GM19240 (cell line): ENCODE data around the gene MAPK8.
A peak's percentile ranks its signal among the peaks of the same experiment; 100 is the strongest.
"Not testable (repeated sequence)": the region's sequence is repeated elsewhere in the genome, so short reads cannot be mapped to it uniquely, and the experiment has no call there.

Experiments
- DNase-seq: peaks from one replicate; pipeline ENCODE4 v3.0.0; 2011; ENCODE audit warnings: low spot score; ENCODE audit not compliant: insufficient read length

The MAPK8 gene

DNA sequence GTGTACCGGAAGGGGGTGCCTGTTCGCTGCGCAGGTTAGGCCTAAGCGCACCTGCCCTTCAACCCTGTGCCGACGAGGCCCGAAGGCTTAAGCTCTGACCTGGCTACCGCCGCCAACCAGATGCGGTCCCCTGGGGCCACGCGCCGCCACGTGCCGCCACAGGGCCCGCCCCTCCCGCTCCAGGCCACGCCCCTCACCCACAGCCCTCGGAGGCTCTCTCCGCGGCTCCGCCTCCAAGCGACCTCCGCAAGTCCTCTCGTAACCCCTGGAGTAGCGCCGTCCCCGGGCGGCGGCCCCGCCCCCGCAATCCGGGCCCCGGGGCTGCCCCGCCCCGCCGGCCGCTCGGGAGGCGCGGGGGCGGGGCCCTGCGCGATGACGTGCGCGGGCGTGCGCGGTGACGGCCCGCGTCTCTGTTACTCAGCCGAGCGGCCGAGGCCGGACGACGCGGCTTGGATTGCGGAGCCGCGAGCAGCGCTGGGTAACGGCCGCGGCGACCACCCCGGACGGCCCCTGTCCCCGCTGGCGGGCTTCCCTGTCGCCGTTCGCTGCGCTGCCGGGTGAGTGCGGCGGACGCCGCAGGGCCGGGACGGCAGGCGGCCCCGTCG is at the start of gene MAPK8:
Gene MAPK8, plus strand, starts transcription at position 413 of the 605 bp plus-strand sequence. CDS start 94,984 bp downstream, outside the sequence.
- DNase-seq: peak; percentile 98

DNA sequence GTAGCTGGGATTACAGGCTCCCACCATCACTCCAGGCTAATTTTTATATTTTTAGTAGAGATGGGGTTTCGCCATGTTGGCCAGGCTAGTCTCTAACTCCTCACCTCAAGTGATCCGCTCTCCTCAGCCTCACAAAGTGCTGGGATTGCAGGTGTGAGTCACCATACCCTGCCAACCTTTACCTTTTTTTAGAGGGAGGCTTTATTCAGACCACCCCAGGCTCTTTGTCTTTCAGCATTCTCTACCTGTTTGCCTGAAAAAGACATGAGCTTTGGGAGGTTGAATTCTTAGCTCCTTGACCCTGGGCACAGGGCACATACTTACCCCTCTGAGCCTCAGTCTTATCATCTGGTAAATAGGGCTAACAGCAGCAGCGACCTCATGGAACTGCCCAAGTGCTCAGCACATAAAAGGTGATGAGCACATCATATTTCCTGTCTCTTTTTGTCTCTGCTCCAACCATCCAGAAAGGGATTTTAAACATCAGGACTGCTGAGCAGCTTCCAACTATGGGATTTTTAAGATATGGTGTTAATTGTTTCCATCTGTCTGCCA is 49.0 kb upstream of the MAPK8 start:
- no peak for DNase-seq

DNA sequence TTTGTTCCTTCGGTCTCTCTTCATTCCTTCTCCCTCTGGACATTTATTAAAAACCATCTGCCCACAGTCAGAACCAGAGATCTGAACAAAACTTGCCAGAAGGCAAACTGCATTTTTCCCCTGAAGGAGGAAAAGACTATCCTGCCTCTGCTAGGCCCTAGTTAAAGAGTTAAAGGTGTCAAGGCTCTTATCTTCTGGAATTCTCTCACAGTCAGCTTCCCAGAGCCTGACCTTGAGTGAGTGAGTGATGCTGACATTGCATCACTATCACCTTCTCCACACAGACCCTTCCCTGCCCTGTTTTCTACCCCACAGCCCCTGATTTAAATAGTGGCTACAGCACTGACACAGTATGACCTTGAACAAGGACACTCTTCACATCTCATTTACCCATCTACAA is 48.4 kb upstream of the MAPK8 start:
- no peak for DNase-seq

DNA sequence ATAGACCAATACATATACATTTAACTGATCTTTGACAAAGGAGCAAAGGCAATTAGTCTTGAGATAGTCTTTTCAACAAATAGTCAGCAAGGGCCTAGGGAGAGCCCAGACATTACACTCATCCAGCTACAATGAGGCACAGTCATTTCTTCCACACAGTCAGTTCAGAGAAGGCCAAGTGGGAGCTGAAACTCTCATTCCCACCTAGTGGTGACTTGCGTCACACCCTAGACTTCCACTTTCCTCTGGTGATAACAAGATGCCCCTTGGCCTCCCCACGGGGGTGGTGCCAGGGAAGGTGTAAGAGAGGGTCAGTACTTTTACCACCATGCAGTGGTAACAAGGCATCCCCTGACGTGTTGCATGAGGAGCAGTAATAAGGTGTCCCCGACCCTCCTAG is 39.9 kb upstream of the MAPK8 start:
- no peak for DNase-seq

DNA sequence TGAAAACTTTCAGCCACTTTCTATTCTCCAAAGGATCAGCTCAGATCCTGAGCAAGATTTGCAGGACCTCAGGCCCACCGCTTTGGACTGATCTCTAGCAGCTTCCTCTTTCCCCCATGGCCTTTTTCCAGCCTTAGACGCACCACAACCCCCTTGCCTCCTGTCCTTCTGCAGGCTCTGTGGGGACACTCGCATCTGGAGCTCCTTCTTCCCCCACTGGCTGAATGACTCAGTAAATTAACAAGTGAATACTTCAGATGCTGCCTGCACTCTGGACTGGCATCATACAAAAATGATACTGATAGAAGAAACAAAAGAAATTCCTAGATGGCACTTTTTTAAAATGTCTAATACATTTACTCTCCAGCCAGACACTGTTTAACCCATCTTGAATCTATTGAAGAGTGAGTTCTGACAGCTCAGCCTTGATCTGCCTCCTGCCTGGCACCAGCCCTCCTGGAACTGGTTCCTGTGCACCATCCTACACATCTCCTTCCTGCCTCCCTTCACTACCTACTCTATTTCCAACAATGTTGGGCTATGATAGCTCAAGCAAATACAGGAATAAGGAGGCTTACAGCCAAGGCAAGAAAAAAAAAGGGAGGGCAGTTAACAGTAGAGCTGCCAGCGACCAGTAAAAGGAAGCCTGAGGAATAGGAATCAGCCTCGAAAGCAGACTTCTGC is 35.3 kb upstream of the MAPK8 start:
- no peak for DNase-seq

DNA sequence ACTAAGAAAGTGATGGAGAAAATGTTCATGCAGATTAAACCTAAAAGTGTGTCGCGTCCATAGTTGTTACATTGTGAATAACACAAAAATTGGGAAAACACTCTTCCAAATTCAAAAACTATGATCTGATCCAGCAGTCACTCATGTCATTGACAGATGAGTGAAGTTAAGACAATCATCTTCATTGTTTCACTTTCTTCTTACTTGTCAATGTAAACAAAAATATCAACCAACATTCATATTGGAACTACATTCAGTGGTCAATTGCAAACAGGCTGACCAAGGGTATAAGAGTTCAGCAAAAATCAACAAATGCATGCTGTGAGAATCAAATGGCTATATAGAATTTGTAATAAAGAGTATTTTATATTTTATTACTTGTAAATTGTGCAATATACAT is 33.8 kb upstream of the MAPK8 start:
- no peak for DNase-seq

DNA sequence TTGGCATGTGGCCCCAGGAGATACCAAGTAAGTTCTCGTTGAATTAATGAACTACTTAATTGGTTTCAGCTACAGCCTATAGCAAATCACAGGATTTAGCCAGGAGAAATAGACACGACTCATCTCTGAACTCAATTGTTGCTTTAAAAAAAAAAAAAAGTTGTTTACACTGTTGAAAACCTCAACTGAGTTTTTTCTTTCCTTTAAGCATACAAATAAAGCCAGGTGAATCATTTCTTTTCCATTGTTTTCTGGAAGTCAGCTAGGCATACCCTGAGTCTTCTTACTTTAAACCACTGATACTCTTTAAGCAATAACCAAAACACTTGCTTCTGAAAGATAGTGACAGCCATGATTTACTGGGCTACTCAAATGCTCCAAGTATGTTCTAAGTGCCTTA is 32.7 kb upstream of the MAPK8 start:
- no peak for DNase-seq

DNA sequence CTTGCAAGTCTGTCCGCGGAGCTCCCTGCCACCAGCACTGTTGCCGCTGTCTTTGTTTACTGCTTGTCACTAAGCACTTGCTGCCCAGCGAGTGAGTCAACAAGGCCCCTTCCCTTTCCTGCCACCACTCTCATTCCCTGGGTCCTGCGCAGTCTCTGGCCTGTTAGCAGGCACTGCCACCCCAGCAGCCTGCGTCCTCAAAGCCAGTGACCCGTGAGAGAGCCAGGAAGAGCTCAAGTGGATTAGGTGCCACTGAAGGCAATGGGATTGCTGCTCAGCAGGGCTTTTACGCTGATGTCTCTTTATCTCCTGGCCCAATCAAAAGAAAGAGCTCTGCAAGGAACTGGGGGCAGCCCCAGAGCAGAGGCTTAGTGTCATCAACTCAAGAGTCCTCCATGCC is 31.8 kb upstream of the MAPK8 start, which contains the start of gene FRMPD2:
Gene FRMPD2, minus strand, starts transcription at position 61 of the 400 bp plus-strand sequence. CDS start 129 bp downstream, outside the sequence.
- DNase-seq: no peak

DNA sequence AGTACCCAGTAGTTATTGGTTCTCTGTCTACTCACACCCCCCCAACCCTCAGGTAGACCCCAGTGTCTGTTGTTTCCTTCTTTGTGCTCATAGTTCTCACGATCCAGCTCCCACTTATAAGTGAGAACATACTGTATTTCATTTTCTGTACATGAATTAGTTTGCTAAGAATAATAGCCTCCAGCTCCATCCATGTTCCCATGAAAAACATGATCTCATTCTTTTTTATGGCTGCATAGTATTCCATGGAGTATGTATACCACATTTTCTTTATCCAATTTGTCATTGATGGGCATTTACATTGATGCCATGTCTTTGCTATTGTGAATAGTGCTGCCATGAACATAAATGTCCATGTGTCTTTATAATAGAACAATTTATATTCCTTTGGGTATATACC is 29.4 kb upstream of the MAPK8 start:
- no peak for DNase-seq

DNA sequence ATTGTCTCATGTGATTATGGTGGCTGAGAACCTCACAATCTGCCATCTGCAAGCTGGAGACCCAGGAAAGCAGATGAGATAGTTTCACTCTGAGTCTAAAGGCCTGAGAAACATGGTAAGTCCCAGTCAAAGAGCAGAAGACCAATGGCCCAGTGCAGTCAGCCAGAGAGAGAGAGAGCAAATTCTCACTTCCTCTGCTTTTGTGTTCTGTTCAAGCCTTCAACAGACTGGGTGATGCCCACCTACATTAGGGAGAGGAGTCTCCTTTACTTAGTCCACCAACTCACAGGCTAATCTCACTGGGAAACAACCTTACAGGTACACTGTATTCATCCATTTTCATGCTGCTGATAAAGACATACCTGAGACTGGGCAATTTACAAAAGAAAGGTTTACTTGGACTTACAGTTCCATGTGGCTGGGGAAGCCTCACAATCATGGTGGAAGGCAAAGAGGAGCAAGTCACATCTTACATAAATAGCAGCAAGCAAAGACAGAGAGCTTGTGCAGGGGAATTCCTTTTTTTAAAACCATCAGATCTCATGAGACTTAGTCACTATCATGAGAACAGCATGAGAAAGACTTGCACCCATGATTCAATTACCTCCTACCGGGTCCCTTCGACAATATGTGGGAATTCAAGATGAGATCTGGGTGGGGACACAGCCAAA is 27.3 kb upstream of the MAPK8 start:
- DNase-seq: no peak

DNA sequence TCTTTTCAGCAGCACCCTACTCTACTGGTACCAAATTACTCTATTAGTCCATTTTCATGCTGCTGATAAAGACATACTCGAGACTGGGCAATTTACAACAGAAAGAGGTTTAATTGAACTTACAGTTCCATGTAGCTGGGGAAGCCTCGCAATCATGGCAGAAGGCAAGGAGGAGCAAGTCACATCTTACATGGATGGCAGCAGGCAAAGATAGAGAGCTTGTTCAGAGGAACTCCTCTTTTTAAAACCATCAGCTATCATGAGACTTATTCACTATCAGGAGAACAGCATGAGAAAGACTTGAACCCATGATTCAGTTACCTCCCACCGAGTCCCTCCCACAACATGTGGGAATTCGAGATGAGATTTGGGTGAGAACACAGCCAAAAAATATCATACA is 24.8 kb upstream of the MAPK8 start:
- not testable (repeated sequence) for DNase-seq

DNA sequence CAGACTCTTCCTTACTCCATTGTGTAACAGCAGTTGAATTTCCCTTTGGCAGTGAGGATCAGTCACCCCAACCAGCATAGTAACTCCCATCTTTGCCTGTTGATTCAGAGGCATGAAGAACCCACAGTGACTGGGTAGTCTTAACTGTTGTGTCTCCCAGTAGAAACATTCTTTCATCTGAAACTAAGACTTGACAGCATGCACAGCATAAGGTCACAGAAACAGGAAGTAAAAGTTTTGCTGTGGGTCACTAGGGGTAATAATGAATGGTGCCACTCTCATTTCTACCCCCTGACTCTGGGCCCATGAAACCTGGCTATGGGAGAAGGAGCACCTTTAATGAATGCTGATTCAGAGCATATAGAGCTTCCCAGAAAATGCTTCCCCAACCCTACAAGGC is 23.6 kb upstream of the MAPK8 start:
- no peak for DNase-seq

DNA sequence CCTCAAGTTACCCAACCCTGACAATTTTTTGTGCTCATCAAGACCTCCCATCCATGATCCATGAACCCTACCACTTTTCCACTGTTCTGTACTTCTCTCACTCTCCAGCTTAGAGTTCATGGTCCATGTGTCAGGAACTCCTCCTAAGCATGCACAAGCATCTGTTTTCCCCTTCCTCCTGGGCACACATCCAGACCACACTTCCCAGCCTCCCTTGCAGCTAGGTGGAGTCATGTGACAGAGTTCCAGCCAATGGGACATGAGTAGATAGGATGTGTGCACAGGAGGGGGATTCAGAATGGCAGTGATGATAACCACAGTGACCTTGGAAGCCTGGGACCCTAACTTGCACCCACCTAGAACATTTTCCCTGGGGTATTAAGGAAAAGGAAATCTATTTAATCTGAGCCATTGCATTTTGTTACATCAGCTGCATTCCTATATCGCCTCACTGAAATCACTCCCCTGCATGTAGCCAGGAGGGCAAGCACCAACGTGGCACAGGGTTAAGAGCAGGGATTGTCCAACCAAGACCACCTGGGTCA is 22.4 kb upstream of the MAPK8 start:
- no peak for DNase-seq

DNA sequence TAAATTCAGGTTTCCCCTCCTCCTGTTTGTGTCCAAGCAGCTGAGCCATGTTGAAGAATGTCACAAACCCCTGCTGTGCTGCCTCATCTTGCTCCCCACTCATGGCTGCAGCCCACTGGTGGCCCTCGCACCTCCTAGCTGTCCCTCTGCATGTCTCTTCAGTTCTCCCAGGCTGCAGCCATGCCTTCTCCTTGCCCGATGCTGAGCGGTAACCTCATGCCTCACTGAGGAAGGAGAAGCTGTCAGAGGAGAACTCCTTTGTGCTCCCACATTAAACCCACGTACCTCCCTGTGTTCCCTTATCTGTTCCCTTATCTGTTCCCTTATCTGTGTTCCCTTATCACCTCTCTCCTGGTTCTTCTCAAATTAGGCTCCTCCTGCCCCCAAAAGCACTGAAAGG is 21.7 kb upstream of the MAPK8 start:
- DNase-seq: no peak

DNA sequence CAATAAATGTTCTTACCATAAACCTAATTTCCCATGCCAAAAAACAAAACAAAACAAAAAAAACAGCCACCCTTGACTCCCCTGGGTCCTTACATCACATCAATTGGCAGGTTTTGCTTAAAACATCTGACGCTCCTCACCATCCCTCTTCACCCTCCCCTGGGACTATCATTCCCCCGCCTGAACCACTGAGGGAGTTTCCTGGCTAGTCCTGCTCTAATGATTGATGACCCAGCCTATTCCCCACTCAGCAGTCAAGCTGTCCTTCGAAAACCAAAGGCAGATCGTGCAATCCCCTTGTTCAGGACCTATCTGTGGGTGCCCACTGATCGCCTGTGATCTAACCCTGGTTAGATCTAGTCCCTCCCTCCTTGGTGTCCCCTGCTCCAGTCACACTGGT is 20.8 kb upstream of the MAPK8 start:
- DNase-seq: no peak

DNA sequence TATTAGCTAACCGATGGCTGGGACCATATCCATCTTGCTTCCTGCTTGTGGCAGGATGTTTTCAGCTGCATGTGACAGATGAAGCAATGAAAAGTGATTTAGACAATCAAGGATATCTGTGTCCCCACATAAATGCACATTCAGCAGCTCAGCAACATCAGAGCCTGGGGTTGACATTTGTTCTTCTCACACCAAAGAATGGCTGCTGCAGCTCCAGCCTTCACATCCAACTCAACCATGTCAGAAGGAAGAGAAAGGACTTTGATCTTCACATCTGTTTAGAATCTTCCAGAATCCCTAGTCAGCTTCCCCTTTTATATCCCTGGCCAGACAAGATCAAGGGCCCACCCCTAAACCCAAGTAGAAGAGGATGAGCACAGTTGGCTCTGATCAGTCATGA is 20.1 kb upstream of the MAPK8 start:
- no peak for DNase-seq

DNA sequence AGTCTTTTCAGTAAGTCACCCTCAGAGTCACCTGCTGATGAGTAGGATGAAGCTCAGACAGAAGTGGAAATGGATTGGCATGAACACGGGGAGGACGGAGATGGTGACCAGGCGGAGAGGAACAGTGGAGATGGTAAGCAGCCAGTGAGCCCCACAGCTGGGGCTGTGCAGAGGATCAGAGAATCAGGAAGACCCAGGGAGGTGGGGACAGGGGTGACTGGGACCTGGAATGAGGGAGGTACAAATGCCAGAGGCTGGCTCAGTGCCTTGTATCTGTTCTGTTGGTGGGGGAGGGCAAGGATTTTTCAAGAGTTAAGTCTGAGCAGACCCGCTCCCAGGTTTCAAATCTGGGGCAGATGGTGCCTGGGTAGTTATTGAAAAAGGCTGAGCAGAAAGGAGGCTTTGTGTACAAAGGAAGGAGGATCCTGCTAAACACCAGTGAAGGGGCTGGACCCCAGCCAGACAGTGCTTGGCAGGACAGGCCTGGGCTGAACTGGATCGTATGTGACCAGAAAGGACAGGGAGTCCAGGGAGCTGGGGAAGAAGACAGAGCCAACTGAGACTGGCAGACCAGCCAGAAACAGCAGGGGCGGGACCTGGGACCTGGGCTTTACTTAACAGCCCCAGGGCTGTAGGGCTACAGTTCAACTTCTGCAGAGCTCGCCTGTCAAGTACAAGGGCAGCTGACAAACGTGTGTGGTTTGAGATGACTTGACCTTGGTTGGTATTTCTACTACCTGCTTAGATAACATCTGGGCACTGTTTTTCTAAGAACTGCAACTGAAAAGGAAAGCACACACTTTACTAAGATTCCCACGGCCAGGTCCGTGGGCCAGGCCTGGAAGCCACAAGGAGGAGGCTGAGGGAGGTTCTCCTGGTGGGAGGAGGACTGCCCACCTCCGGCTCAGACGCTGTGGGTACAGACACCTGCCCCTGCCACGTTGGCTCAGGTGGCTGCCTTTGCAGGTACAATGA is 18.8 kb upstream of the MAPK8 start:
- DNase-seq: no peak

DNA sequence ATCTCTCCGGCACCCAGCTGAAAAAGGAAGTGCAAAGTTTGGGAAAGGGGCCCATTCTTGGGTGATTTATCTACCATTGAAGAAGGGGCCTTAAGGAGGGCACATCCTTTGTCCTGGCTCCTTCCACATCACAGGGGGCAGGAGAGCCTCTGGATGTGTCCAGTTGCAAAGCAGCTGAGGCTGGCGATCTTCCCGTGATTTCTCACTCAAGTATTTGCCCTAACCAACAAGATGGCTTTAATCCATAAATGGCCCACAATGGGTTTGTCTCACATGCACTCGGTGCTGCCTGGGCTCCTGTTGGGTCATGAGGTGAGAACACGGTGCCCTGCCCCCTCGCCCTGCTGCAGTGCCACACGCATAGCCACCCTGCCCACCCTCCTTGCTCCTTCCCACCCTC is 17.8 kb upstream of the MAPK8 start:
- DNase-seq: no peak

DNA sequence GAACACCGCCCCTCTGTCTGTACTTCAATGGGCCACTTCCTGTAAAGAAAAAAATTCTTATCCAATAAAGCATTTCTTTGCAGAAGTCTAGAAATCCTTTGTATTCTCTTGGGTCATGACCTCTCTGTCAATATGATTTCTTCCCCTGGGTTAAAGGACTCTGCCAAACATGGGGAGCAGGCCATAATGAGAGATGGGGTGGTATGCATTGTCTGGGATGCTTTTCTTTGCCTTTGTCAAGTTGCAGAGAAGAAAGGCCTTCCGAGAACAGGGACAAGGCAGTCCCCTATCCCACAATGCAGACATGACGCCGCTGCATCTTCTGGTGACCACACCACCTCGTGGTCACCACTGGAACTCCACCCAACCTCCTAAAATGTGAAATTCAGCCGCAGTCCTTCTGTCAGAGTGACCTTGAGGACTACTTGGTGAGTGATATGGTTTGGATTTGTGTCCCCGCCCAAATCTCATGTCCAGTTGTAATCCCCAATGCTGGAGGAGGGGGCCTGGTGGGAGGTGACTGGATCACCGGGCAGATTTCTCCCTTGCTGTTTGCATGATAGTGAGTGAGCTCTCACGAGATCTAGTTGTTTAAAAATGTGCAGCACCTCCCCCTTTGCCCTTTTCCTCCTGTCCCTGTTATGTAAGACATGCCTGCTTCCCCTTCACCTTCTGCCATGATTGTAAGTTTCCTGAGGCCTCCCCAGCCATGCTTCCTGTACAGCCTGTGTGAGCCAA is 16.8 kb upstream of the MAPK8 start:
- no peak for DNase-seq

DNA sequence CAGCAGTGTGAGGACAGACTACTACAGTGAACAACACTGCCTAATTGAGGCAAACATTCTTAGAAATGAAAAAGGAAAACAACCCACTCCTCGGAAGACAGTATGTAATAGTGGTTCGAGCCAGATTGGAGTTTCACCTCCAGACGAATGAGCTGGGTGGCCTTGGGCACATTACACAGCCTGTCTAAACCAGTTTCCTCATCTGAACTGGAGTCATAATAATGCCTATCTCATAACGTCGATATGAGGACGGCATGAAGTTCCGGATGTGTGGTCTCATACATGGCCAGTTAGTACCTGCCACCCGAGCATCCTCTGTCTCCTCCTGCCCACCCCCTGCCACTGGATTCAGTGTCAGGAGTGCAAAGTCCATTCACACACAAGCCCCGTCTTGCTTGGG is 16.2 kb upstream of the MAPK8 start:
- no peak for DNase-seq
